ENCODE data around the gene GNG2.
"Not testable (repeated sequence)": the region's sequence is repeated elsewhere in the genome, so short reads cannot be mapped to it uniquely, and the experiment has no call there.

The GNG2 gene

DNA sequence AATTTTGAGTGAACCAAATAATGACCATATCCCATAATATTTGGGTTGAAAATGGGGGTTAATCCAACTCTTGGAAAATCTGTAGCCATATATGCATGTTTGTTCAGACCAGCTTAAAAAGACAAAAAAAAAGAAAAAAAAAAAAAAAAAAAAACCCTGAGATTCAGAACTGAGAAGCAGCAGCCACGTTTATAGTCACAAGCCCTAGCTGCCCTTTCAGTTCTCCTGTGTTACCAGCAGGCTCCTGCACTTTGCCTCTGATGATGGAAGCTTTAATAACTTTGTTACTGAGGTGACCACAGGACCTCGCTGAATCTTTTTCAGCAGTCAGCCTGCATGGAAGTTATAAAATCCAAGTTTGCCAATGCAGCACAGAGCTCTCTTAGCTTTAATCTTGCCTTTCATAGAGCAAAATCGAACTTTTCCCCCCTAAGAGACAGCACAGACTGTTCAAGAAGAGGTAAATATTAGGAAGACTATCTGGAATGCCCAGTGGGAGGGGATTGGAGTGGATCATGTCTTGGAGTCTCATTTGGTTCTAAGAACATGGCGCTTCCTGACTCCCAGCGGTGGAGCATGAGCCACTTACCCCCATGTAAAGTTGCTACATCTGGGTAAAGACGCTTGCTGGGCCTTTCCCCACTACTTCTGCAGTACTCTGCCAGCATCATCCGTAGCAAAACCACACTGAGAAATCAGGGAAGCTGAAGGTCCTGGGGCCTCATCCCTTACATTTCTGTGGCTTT, 20.6 kb downstream of the GNG2 start:
- DNase-seq (ENCODE audit: low read depth), result no peak
- no peak overlapping the region for H3K4me3 ChIP-seq (ENCODE audit: low read depth, low read length)

DNA sequence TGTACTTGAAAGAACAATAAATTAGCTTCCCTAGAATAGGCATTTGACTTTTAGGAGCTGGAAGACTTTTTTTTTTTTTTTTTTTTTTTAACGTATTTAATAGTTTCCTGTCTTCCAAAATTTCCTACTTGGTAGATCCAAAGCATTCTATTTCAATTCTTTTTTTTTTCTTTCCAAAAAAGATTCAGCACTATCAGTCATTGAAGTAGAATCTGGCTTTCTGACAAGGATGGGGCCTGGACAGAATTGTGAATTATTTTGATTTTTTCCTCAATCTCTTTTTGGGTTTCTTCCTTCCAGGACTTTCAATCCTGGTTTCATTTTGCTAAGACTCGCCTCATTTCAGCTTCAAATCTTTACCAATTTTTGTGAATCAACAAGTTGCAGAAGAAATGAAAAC, 21.2 kb downstream of the GNG2 start:
- DNase-seq (ENCODE audit: low read depth), result no peak
- no peak overlapping the region for H3K4me3 ChIP-seq (ENCODE audit: low read depth, low read length)

DNA sequence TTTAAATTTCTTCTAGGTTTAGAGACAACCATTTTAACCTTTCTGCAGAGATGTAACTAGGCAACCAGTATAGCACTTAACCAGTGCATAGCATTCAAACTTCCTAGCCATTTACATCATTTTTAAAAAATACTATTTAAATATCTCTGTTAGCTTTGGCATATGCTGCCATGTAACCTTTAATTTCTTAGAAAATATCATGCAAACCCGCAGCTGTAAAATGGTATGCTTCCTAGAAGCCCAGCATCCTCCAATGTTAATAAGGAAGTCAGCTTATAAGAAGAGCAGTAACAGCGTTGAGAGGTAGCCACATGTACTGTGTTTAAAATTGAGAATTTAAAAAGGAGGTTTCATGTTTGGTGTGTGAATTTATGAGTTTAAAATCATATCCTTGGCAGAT, 22.8 kb downstream of the GNG2 start:
- H3K4me3 ChIP-seq (ENCODE audit: low read depth, low read length), result no peak overlapping the region
- no peak for DNase-seq (ENCODE audit: low read depth)

DNA sequence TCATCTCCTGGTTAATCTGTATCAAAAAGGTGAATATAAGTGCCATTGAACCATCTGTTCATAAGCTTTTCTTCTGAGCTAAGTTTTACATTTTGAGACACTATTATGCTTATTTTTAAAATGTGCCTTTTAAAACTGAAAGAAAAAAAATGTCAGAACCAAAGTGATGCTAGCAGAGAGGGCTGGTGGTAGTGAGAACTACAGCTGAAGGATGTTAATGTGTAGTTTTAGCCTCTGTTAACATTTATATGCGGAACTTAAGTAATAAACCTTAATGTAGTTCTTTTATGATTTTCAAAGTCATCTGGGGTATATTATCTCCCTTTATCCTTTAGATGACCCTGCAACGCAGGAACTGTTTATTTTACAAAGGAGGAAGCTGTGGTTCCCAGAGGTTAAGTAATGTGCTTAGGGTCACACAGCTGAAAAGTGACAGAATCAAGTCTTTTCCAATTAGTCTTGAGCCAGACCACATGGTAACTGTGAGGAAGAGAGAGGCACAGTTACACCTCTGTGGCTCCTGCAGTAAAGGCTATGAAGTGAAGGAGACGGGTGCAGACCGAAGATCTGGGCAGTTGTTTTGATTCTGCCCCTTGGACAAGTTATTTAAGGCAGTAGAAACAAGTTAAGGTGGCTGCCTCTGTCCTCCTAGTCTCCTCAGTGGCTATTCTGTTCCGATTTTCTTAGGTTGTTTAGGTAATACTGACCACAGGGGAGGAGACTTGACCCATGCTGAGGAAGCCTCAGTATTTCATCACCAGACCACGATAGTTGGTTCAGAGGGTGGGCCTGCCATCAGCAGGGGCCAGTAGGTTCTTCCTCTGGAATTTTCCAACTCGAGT, 23.9 kb downstream of the GNG2 start:
- no peak overlapping the region for H3K4me3 ChIP-seq (ENCODE audit: low read depth, low read length)
- no peak for DNase-seq (ENCODE audit: low read depth)

DNA sequence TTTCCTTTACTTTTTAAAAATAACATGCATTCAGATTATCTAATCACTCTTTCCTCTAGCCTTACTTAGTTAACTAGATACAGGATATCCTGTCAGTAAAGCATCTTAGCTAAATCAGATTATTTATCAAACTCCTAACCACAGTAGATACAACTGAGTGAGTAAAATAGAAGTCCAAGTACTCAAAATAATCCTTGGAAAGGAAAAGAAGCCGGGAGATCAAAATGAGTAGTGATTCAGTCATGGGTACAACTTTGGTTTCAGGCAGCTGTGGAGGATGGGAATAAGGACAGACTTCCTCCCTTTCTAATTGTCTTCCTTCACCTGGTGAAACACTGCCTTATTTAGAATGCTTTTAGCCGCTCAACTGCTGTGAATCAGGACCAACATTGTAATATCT, 29.4 kb downstream of the GNG2 start:
- no peak for DNase-seq (ENCODE audit: low read depth)
- no peak overlapping the region for H3K4me3 ChIP-seq (ENCODE audit: low read depth, low read length)

DNA sequence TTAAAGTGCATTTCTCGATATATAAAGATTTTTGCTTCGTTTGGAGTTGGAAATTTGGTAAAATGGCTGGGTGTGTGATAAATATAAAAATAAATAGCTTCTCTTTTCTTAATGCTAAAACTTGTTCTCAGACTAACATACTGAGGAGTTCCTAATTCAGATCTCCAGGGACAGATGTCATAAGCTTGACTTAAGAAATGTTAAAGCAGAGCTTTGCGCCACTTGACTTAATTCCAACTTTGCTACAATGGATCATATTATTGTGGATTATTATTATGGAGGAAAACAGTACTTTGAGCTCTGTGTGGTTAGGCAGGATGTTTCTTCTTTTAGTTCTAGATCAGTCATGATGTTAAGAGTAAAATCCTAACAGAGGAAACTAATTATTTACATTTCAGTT, 33.8 kb downstream of the GNG2 start:
- H3K4me3 ChIP-seq (ENCODE audit: low read depth, low read length), result no peak overlapping the region
- no peak for DNase-seq (ENCODE audit: low read depth)

DNA sequence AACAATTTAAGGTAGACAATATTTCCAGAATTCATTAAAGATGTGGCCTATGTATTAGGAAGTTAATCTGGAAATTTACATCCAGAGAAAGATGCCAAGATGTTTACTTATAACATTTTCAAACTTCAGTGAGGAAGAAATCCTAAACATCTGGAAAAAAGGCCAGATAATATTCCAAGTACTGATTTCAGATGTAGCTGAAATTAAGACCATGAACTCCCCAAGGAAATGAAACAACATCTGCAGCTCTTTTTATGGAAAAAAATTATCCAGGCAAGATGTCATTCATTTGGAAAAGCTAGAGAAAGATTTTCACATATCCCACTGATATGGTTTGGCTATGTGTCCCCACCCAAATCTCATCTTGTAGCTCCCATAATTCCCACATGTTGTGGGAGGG, 35.0 kb downstream of the GNG2 start:
- DNase-seq (ENCODE audit: low read depth), result no peak
- H3K4me3 ChIP-seq (ENCODE audit: low read depth, low read length), result no peak overlapping the region

DNA sequence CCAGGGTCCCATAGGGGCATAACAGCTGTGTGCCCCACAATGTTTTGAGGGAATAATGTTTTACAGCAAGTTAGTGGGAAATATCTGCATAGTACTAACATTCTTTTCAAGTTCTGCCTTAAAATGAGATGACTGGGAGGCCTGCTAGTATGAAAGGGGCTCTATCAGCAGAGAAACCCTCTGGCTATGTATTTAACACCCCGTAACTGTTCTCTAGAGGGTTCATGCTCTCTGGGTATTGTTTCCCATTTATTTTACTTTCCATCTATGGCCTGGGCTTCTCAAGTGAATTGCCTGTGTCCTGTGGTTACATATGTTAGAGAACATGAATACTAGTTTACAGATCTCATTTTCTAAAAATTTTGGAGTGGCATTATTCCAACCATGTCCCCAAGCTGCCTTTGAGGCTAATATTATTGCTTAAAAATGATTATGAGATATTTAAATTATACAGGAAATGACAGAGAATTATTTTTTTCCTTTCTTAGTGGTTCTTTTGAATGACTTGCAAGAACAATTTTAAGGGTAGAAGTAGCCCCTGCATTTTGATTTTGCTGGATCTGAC, 37.5 kb downstream of the GNG2 start:
- H3K4me3 ChIP-seq (ENCODE audit: low read depth, low read length), result no peak overlapping the region
- no peak for DNase-seq (ENCODE audit: low read depth)

DNA sequence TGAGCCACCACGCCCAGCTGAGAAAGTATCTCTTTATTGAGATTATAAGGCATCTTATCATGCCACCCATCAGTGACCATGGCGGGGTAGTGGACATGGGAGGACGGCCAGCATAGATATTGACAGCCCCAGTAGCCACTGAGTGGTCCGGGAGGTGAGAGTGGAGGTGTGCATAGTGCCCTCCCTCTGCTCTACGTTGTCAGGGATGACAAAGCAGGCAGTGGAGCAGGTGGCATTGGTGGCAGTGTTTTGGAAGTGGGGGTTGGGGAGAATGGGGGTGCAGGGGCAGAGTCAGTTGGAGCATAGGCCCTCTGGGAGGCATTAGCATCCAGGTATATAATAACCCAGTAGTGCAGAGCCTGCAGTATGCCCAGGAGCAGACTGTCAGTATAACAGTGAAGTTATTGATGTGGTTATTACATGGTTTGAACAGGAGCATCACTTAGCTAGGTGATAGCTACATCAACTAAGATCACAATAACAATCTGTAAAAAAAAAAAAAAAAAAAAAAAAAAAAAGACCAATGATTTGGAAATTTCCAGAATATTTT, 41.1 kb downstream of the GNG2 start:
- H3K4me3 ChIP-seq (ENCODE audit: low read depth, low read length), result no peak overlapping the region
- DNase-seq (ENCODE audit: low read depth), result no peak

DNA sequence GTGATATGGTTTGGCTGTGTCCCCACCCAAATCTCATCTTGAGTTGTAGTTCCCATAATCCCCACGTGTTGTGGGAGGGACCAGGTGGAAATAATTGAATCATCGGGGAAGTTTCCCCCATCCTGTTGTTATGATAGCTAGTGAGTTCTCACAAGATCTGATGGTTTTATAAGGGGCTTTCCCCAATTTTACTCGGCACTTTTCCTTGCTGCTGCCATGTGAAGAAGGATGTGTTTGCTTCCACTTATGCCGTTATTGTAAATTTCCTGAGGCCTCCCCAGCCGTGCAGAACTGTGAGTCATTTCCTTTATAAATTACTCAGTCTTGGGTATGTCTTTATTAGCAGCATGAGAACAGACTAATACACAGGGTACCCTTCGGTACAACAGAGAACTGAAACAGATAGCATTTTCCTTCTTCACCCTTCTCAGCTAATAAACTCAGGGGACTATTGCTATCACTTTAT, 45.3 kb downstream of the GNG2 start:
- DNase-seq (ENCODE audit: low read depth), result peak; percentile 61
- not testable (repeated sequence) for H3K4me3 ChIP-seq (ENCODE audit: low read depth, low read length)

DNA sequence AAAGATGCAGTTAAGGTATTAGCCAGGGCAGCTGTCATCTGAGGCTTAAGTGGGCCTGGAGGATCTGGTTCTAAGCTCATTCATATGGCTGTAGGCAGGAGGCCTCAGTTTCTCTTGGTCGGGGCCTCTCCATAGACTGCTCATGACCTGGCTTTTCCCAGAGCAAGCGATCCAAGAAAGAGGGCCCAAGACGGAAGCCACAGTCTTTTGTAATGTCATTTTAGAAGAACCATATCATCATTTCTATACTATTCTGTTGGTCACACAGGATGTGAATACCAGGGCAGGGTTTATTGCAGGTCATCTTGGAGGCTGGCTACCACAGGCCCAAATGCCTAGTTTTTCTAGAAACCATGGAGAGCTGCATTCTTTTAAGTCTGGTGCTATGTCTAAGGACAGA, 47.7 kb downstream of the GNG2 start:
- H3K4me3 ChIP-seq (ENCODE audit: low read depth, low read length), result no peak overlapping the region
- DNase-seq (ENCODE audit: low read depth), result no peak

DNA sequence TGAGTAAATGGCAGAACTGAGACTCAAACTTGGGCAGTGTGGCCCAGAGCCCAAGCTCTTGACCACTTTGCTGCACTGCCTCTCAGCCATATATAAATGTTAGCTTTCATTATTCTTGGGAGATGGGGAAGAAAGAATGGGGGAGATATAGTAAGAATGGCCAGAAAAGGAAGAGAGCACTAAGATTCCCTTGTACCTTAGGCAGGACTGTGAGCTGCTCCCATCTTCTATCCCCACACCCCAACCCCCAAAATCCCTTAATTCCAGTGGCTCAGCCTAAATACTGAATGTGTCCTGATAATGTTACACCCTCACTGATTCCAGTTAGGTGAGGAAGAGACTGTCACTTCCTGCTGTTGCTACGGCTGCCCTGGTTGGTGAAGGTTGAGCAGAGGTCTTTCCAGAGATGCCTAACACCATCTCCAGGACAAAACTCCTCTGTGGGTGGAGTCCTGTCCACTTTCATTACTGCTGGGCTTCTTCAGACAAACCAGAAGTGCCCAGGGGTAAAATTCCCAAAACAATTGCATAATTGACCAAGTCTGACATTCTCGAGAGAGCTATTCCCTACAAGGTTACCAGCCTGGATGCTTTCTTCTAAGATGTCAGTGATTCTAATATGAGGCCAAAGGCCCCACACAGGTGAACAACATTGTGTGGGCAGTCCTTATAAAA, 51.8 kb downstream of the GNG2 start:
- no peak overlapping the region for H3K4me3 ChIP-seq (ENCODE audit: low read depth, low read length)
- DNase-seq (ENCODE audit: low read depth), result no peak

DNA sequence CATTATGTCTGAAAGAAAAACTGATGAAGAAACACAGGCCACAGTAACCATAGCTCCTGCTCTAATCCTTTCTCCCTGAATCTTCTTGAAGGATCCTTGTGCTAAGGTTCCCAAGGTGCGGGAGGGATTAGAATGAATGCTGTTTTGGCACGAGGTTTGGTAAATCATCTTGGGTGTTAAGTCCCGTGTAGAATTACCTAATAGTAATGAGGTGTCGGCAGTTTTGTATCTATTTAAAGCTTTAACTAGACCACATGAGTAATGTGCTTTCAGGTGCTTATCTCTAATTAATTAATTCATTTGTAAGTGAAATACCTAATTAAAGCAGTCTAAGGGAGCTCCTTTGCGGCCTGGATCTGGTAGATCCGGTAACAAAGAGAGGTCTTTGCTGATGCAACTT, 53.9 kb downstream of the GNG2 start:
- no peak for DNase-seq (ENCODE audit: low read depth)
- no peak overlapping the region for H3K4me3 ChIP-seq (ENCODE audit: low read depth, low read length)

DNA sequence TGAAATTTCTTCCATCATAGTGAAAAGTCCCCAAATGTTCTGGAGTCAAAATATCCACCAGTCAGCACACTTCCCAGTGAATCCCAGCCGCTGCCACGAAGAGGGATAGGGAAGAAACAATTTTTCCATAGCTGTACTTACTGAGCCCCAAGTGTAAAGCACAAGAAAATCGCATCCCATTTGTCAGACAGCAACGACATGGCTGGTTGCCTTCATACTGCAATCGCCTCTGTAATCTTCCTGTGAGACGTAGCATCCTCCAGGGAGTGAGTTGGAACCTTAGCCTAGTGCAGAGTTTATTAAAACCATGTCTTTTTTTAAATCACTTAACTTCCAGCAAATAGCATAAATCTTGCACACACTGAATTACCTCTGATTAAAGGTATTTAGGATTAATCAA, 56.8 kb downstream of the GNG2 start:
- DNase-seq (ENCODE audit: low read depth), result peak; percentile 10
- no peak overlapping the region for H3K4me3 ChIP-seq (ENCODE audit: low read depth, low read length)

DNA sequence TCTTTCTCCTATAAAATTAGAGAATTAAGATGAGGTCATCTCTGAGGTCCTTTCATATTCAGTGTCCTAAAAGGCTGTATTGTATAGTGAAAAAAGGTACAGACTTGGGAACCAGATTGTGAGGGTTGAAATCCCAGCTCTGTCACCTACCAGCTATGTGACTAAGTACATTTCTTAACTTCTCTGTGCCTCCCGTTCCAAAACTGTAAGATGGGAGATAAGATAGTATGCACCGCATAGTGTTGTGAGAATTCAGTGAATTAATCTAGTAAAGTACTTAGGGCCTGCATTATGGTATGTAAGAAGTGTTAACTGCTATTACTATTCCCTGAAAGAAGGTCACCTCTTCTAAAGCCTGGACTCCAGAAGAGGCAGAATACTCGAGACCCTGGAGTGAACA, 60.6 kb downstream of the GNG2 start:
- no peak overlapping the region for H3K4me3 ChIP-seq (ENCODE audit: low read depth, low read length)
- DNase-seq (ENCODE audit: low read depth), result no peak

DNA sequence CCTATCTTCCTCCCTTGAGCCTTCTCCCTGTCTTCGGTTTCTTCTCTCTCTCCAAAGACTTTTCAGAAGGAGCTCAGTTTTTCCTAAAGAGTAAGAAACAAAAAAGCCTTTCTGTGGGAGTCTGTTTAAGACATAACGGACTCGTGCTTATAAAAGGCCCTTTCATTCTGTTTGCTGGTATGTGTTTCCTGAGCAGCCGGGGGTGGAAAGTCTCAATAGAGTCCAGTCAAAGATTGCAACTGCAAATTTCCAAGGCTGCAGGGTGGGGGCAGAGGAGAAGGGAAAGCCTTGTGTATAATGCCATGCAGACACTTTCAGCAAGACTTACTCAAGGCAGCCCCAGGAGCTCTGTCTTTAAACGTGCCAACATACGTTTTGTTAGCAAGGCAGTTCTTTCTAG, 62.2 kb downstream of the GNG2 start:
- no peak overlapping the region for H3K4me3 ChIP-seq (ENCODE audit: low read depth, low read length)
- no peak for DNase-seq (ENCODE audit: low read depth)

DNA sequence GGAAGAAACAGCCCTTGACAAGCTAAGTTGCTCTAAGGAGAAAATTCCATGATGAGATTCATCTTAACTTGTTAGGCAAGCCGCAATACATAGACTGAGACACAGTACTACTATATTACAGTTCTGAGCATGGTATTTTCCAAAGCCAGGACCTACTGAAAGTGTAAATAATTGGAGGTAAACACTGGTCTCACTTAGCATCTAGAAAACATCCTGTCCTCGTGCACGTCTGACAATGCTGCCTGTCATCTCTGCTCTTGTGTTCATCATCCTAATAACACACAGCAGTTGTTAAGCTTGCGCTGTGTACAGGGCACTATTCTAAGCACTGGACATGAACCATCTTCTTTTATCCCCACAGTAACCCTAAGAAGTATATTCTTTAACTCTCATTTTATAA, 64.2 kb downstream of the GNG2 start:
- DNase-seq (ENCODE audit: low read depth), result no peak
- no peak overlapping the region for H3K4me3 ChIP-seq (ENCODE audit: low read depth, low read length)

DNA sequence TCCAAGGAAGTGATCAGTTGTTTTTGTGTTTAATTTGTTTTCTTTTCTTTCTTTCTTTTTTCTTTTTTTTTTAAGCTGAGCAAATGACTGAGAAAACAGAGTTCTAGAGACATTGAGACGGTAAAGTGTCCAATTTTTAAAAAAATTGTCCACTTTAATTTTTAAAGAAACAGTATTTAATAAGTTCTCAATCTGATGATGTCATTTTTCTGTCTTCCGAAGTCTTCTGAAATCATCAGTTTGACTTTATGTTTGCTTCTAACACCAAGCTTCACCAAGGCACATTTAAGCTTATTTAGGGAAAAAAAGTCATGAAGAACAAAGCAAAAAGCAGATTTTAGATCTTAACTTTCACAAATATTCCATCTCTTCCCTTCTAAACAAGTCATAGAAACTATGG, 65.6 kb downstream of the GNG2 start:
- DNase-seq (ENCODE audit: low read depth), result no peak
- H3K4me3 ChIP-seq (ENCODE audit: low read depth, low read length), result no peak overlapping the region

DNA sequence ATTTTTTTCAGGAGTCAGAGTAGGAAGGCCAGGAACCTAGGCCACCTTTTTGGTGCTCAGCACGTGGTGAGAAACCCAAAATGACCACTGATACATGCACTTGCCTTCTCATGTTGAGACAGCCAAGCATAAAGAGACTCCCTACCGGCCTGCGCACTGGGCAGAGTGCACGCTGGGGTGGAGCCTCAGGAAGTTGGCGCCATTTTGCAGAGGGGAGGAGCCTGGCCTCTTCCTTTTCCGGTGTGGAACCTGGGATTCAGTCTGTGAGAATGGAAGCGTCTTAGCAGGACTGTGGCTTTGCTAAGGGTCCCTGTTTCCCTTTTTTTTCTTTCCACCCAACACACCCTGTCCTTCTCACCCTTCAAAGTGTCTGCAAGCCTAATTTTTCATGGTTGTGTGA, 66.0 kb downstream of the GNG2 start:
- H3K4me3 ChIP-seq (ENCODE audit: low read depth, low read length), result no peak overlapping the region
- no peak for DNase-seq (ENCODE audit: low read depth)

DNA sequence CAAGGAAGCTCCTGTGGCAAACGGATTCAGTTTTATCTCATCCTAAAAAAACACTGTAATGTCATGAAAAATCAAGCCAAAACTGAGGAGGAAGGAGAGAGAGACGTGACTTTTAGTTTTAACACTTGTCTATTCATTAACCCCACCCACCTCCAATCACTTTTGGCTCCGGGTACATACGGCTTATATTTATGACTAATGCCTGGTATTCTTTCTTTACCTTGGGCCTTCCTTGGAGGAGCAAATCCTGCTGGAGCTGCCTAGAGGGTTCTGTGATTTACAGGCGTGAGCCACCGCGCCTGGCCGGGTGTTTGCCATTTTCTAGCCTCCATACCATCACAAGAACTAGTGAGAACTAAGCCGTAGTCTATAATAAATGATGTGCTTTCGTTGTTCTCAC, 68.2 kb downstream of the GNG2 start:
- no peak overlapping the region for H3K4me3 ChIP-seq (ENCODE audit: low read depth, low read length)
- no peak for DNase-seq (ENCODE audit: low read depth)

Data from skeletal muscle cell (primary cell).